Right kidney (tissue), 1 donor: ENCODE results near the gene CDC7.
"Not testable (repeated sequence)": the region's sequence is repeated elsewhere in the genome, so short reads cannot be mapped to it uniquely, and the experiment has no call there.

ENCODE experiments used
- DNase-seq: peaks from one replicate; pipeline ENCODE4 v3.0.0-alpha.2; 2016

CDC7 gene

DNA sequence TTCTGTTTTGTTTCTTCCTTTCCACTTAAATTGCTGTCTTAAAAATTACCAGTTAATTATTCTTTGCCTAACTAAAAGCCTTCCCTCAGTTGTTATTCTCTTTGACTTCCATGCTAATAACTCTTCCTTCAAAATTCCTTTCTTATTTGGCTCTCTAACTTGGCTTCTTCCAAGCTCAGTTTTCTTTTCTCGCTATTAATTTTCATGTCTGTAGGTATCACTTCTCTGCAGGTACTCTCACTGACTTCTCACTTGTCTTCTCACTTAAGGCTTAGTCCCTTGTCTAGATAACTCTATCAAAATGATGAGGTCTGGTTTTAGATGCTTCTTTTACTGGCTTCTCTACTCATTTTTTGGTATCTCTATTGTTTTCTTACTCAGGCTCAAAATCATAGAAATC, 10.1 kb downstream of the CDC7 start:
- no peak for DNase-seq

DNA sequence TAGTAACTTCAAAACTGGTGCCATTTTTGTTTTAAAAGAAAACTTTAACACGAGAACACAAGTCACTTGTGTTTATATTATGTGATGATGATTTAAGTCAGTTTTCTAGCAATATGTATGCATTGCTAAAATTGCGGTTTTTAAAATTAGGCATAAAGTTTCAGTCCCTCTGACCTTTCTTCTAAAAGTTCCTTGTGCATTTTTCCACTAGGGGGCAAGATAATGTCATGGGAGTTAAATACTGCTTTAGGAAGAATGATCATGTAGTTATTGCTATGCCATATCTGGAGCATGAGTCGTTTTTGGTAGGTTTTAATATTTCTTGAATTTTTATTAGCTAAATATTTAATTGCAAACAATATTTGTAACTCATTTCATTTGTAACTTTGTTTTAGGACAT, 10.7 kb downstream of the CDC7 start:
- peak; percentile 10 for DNase-seq

DNA sequence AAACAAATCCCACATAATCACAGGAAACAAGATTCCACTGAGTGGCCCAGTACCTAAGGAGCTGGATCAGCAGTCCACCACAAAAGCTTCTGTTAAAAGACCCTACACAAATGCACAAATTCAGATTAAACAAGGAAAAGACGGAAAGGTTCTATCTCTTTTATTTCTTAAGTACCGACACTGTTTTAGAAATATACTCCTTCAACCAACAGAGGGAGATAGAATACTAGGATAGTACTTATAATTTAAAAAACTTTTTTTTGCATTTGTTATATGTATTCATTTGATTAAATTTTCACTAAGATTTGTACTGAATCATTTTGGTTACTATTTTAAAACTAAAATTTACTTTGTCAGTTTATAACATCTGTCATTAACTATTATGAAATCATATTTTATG, 12.5 kb downstream of the CDC7 start:
- DNase-seq, result no peak

DNA sequence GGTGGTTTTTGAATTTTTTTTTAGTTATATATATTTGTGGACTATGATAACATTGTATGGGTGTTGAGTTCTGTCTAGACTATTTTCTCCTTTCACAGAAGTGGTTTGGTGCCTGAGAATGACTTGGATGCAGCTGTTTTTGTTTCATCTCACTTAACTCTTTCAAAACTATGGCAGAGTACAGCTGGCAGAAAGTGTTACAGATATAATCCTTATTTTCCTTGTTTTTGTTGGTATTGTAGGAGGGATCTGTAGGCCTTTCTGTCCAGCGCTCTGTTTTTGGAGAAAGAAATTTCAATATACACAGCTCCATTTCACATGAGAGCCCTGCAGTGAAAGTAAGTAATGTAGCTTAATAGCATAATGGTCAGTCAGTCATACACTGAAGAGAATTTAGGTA, 13.1 kb downstream of the CDC7 start:
- DNase-seq, result no peak

DNA sequence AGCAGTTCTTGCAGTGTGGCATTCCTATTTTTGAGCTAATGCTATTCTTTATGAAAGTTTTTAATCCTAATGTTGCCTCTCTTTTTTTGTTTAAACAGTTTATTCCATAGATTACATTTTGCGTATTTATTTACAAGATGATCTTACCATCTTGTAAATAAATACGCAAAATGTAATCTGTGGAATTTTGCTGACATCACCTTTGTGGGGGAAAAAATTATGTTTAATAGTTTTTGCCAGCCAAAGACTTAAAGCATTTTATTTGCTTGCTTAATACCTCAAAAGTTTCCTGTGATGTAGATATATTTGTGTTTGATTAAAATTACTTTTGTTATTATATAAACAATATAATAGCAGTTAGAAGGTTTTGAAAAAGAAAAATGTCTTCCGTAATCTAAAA, 15.3 kb downstream of the CDC7 start:
- DNase-seq, result no peak

DNA sequence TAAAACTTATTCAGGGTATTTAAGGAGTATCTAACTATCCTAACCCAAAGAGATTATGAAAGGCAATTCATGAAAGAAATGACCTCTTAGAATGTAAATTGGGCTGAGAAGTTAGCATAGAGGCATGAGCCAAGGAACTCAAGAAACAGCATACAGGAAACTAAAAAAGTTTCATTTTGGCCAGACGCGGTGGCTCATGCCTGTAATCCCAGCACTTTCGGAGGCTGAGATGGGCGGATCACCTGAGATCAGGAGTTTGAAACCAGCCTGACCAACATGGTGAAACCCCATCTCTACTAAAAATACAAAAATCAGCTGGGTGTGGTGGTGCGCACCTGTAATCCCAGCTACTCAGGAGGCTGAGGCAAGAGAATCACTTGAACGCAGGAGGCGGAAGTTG, 16.0 kb downstream of the CDC7 start:
- DNase-seq, result not testable (repeated sequence)

DNA sequence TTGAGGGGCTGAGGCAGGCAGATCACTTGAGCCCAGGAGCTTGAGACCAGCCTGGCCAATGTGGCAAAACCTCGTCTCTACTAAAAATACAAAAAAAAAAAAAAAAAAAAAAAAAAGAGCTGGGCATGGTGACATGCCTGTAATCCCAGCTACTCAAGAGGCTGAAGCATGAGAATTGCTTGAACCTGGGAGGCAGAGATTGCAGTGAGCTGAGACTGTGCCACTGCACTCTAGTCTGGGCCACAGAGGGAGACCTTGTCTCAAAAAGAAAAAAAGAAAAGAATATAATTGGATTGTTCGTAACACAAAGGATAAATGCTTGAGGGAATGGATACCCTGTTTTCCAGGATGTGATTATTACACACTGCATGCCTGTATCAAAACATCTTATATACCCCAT, 18.5 kb downstream of the CDC7 start:
- DNase-seq, result not testable (repeated sequence)

DNA sequence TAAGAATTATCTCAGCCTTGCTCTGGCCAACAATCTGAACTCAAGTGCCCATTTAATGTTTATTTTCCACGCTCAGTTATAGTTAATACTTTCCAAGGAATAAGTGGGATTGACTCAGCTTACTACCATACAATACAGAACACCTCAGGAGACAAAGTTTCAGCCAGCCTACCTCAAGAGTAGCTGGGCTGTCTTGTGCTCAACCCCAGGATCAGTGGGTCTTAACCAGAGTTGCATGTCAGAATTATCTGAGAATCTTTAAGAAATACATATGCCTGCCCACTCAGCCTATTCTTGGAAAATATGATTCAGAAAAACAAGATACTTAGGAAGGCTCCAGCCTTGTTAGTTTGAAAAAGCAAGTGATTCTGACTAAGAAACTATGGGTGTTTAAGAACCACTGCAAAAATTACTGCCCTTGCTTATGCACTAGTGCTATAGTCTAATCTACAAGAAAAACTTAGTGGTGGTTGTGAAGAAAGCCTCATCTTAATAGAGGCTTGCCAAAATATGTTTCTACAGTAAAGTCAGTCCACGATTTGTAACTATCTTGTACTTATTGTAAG, 20.4 kb downstream of the CDC7 start:
- DNase-seq, result no peak

DNA sequence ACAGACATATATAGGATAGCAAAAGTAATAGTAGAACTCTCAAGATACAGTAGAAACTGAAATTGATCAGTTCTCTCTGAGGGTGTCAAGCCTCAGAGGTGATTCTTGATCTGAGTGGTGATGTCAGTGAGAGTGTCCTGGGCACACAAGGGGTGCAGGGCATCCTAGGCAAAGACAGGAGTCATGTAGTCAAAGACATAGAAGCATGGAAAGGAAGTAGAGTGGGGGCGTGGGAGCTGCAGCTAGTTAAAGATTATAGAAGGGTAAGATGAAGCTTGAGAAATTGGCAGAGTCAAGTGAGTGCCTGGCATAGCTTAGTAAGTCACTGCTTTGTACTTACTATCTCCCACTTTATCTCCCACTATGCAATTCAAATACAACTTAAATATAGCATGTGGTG, 22.8 kb downstream of the CDC7 start:
- DNase-seq, result no peak

DNA sequence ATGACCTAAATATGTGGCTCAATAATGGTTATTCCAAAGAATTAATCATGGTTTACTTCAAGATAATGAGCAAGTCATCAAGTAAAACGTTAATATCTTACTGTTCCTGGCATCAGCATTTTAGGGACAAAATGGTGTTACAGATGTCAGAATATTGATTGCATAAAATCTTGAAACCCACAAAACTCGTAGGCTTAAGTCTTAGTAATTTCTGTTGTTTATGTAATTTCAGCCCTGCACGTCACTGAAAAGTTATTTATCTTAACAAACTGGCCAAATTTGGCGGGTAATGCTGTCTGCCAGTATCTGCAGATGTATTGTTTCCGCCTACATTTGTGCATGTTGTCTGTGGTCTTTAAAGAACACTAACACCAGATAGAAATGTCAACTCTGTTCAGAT, 25.8 kb downstream of the CDC7 start:
- no peak for DNase-seq

DNA sequence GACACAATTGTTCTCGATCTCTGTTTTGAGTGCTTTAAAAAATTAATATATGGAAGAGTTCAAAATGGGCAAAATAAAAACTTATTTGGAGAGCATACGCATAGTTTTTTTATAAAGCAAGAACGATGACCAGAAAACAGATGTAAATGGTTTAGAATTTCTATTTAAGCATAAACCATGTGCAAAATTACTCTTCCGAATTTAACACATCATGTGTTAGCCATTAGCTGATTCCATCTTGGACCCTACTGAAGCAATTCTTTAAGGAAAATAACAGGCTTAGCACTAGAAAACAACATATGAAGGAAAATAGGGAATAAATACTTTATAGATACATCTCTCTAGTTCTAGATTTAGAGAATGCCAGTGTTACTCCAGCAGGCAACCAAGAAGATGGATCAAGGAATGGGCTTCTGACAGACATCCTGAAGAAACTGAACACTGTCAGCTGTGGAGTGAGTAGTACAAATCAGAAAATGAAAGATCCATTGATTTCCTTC, 26.7 kb downstream of the CDC7 start:
- no peak for DNase-seq

DNA sequence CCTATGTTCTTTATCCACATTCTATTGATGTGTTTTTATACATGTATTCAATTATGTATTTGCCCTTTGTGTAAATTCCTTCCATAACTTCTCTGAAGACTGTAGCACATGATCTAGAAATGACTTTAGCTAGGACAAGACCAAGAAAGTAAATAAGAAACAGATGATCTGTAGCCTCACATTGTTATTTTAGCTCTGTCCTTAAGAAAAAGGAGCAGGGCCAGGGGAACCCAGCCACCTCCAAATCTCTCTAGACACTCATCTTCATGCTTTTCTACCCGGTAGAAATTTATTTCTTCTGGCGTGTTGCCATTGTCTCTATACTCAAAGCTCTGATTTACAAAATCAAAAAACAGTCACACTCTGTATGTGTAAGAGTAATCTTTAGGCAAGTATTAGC, 27.1 kb downstream of the CDC7 start:
- DNase-seq, result no peak

DNA sequence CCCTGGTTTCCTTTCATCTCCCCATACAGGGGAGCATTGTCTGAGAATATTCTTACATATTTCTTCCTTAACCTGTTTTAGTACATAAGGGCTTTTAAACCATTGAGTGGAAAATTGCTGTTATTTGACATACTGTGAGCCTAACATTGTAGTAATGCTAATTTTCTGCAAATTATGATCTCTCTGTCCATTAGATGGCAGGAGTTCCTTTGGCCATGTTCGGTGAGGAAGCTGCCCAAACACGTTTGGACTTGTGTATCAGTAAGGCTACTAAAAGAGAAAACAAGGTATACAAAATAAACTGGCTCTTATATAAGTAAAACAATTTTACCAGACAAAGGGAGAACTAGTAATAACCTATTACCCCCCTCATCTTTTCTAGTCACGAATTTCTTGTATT, 29.2 kb downstream of the CDC7 start:
- no peak for DNase-seq

DNA sequence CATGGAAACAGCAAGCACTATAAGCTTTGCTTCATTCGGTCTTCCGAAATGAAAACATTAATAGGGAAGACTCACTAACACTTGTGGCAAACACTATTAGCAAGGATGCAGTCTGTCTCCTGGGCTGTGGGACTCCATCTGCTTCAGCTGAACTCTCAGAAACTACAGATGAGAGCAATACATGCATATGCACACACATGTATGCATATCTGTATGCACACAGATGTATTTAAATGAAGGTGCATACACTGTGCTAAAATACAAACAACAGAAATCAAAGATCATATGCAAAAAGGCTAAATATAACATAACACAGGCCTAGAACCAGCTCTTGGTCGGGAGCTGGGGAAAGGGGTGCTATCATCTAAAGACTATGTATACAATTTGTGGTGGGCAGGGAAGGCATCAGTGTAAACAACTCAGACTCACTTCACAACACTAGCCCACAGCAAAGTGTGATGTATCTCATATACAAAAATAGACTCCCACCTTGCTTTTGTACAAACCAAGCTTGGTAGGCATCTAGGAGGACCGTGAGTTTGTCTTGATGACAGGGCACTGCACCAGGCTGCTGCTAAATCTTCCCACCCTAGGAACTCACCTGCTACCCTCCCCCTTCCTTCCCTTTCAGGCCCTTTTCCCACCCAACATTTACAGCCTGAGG, 32.8 kb downstream of the CDC7 start:
- no peak for DNase-seq

DNA sequence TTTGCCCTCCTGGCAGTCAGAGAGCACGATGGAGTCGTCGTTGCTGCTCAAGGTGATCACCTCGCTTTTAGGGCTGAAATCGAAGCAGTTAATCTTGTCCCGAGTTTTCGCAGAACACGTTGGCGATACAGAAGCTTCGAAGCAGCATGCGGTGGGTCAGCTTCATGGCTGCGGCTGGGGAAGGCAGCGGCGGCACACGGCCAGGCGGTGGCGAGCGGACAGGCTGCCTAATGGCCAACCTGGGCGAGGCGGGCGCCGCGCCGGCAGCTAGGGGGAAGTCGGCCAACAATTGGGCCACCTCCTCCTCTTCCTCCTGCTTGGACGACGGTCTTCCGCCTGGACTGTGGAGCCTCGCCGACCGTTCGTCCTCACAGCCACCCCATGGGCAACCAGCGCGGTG, 34.8 kb downstream of the CDC7 start:
- no peak for DNase-seq

DNA sequence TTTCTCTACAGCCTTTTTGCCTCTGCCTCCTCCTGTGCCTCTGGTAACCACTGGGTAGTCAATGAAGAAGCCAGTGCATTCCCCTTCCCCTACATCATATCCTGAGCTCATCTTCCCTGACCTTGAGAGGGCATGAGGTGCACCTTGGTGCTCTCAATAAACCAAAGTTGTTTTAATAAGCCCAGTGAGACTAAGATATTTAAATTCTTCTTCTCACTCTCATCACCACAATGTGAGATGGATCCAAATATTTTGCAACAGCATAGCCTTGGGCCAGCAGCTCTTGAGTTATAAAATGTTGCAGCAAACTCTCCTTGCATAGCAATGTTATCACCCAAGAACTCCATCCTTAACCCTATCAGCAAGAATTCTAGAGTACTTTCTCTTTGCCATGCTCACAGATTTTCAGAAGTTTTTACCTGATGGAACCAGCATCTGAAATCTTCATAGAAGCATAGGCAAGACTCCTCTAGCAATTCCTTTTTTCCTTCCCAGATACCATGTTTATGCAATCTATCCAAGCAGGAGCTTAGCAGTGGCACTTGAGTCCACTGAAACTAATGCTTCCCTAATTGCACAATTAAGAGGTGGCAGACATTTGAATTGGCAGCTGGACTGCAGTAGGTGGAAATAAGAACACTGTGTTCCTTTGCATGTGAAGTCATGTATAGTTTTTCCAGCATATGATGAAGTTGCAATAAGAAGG, 36.8 kb downstream of the CDC7 start:
- no peak for DNase-seq

DNA sequence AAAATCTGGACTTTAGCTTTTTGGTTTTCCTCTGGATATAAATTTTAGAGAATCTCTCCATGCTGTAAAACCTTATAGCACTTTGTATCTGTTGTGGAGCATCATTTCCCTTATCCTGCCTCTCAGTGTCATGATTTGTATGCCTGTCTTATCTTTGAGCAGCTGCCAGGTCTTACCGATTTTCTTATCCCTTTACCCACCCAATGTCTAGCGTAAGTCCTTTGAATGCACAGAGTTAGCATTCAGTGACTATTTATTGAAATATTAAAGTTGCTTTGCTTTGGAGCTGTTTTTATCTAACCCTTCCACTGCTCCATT, 37.3 kb downstream of the CDC7 start:
- no peak for DNase-seq

DNA sequence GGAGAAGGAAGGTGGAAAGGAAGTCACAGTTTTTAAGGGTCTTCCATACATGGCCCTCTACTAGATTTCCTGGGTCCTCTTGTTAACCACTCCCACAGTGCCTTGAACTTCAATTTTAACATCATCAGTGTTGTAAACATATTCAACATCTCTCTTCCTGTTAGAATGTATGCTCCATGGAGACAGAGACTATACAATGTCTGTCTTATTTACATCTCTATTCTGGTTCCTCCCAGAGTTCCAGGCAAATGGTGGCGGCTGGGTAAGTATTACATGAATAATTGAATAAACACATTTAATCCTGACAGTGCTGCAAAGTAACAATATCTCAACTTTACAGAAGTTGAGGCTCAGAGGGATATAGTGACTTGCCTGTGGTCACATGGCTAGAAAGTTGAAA, 40.3 kb downstream of the CDC7 start:
- DNase-seq, result no peak

DNA sequence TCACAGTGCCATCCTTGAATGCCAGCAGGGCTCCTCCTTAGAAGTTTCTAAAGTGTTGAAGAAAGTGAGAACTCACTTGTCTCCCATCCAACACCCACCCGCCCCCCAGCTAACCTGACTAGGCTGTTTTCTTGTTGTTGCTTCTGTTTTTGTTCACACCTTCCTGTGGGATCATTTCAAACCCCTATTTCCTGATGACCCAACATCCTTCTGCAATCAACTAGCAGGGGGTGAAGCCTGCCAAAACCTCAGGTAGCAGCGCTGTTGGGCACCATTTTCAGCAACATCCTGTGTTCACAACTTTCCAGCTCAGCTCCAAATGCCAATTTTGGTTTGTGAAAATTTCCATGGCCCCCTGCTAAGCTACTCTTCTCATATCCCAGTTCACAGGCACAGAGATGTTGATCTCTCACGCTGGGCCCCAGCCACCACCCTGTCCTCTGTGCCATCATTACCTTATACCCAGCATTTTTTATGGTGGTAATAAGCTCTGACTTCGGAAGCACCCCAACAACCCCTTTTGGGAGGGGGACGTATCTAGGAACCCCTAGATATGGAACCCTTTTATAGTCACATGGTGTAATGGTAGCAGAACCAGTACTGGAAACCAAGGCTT, 41.4 kb downstream of the CDC7 start:
- DNase-seq, result no peak

DNA sequence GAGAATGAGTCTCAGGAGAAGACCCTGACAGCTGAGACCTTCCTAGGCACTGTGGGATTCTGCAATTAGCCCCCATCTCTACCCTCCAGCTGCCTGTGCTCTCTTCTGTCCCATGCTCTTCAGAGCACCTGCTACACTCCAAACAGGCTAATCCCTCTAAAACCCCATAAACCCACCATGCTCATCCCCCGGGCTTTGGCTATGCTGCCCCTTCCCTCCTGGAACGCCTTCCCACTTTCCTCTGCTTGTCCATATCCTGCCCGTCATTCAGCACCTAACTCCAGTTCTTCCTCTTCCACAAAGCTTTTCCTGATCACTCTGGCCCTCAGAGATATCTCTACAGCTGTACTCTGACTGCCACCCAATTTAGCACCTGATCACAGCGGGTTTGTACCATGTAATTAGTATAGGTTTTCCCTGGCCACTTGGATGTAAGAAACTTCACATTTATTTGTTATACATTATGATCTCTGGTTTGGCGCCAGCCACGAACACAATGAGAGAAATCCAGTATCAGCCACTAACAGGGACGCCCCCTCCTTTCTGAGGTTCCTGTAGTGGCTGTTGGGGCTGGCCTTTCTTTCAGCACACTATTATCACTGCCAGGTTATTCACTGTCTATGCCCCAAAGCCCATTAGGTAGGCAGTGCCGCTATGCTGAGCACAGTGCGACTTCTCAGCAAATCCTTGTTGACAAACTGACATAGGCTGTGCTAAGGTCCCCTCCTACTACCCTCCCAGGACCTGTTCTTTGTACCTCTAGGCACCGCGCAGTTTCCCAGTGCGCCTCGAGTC, 45.1 kb downstream of the CDC7 start:
- DNase-seq, result no peak

DNA sequence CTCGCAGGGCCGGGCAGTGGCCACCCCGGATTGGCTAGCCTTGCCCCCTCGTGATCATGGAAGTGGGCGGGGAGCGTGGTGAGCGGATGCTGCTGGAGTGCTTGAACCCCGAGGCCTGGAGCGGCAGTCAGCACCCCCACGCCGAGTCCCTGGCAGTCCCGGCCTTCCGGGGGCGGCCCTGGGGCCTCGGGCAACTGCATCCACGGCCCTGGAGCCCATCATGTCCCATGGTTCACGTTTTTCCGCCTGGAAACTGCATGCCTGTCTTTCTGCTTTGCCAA, 45.6 kb downstream of the CDC7 start:
- DNase-seq, result no peak

DNA sequence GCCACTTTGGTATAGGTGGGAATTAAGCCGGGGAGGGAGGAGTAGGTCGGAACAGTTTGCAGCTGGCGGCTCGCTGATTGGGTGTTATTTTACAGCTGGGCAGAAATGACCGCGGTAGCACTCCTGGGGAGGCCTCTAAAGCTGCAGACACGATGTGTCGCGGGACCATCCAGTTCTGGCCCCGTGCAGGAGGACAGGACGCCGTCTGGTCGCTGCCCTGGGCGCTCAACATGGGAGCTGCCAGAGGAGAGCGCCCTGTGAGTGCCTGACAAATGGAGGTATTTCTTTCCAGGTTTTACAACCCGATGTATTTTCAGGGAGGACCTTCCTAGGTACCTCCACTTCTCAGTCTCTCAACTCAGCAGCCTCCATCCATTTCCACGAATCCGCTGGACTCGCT, 46.2 kb downstream of the CDC7 start:
- DNase-seq, result no peak

DNA sequence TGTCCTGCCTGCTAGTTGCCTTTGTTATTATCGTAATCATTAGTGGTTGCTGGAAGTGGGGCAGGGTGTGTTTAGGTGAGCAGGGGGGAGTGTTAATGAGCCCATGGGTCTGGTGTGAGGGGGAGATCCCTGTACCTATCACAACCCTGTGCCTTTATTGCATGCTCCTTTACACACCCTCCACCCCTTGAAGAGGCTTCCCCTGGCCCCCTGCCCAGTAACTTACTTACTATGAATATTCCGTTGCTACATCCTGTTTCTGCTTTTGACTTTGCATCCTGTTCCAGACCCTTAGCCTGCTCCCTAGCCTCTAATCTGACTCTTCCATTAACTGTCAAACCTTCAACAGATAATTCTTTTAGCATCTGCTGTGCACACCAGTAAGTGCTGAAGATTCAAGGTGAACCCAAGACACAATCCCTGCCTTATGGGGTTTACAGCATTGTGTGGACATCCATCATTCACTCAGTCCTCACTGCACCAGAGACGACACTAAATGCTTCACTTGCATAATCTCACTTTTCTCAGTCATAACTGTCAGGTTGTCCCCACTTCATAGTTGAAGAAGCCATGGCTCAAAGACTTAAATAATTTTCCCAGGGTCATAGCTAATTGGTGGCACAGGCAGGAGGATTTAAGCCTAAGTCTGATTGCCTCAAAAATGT, 47.9 kb downstream of the CDC7 start:
- DNase-seq, result no peak
